CD4-positive, alpha-beta T cell (primary cell): ENCODE measurements around the gene TMEM200A. TPM values are rescaled to one million over a fixed set of nuclear protein-coding genes. Genes with fewer than 3 reads are reported as not detected.

Source experiments
- ATAC-seq: fragments of 200-7000 bp; cut with Tn5 transposase; one replicate; pipeline ENCODE4 v1.10.0; 2022; ENCODE audit warnings: mild to moderate bottlenecking; ENCODE audit not compliant: poor library complexity
- CTCF ChIA-PET: fragments of 350-600 bp; sonication (Branson Sonifier 250); formaldehyde crosslinking; loops from one replicate; lab custom pipeline; 2021; ENCODE audit warnings: antibody characterized with exemption, inconsistent platforms; lab: Charles Lee
- POLR2A ChIA-PET: fragments of 350-600 bp; sonication (Branson Sonifier 250); formaldehyde crosslinking; loops from one replicate; lab custom pipeline; 2021; ENCODE audit warnings: antibody characterized with exemption, inconsistent platforms; lab: Charles Lee
- DNase-seq, 14 experiments: peaks; one replicate each; pipeline ENCODE4 v3.0.0-alpha.2; 2013 to 2020; ENCODE audit warnings: mixed read lengths in 2 of 14
- H3K27ac ChIP-seq, 2 donors: one replicate each; pipeline versions ENCODE4 v1.5.1 to v1.7.0; 2013; ENCODE audit warnings: low read length in 2 of 2, low read depth in 1 of 2, mild to moderate bottlenecking in 1 of 2
- H3K27me3 ChIP-seq, 2 experiments: 1 replicate in 1 of 2; 2 replicates in 1 of 2; pipeline versions ENCODE4 v1.6.1 to v1.7.0; 2013; ENCODE audit warnings: low read length in 2 of 2, control low read depth in 1 of 2, mild to moderate bottlenecking in 1 of 2, moderate library complexity in 1 of 2; ENCODE audit not compliant: insufficient read depth in 2 of 2, control insufficient read depth in 1 of 2
- H3K36me3 ChIP-seq: one replicate; pipeline ENCODE4 v1.6.1; 2013; ENCODE audit warnings: low read length, control low read depth; ENCODE audit not compliant: insufficient read depth
- H3K4me1 ChIP-seq: one replicate; pipeline ENCODE4 v1.6.1; 2013; ENCODE audit warnings: low read length, control low read depth; ENCODE audit not compliant: insufficient read depth
- H3K4me3 ChIP-seq: one replicate; pipeline ENCODE4 v1.5.1; 2013; ENCODE audit warnings: mild to moderate bottlenecking, low read length, moderate library complexity
- H3K9me3 ChIP-seq, 2 experiments: 1 replicate in 1 of 2; 2 replicates in 1 of 2; pipeline versions ENCODE4 v1.6.1 to v1.7.0; 2013; ENCODE audit warnings: low read length in 2 of 2, mild to moderate bottlenecking in 2 of 2, control low read depth in 1 of 2, moderate library complexity in 1 of 2; ENCODE audit not compliant: control insufficient read depth in 1 of 2, insufficient read depth in 1 of 2
- H3K27ac Mint-ChIP-seq: one replicate; pipeline ENCODE4 v1.8.0; 2020; ENCODE audit warnings: mixed read lengths
- H3K27me3 Mint-ChIP-seq: one replicate; pipeline ENCODE4 v1.8.0; 2021; ENCODE audit warnings: mixed read lengths
- H3K36me3 Mint-ChIP-seq: one replicate; pipeline ENCODE4 v1.8.0; 2021; ENCODE audit warnings: low read depth, mixed read lengths
- H3K4me1 Mint-ChIP-seq: one replicate; pipeline ENCODE4 v1.8.0; 2021; ENCODE audit warnings: low read depth, mixed read lengths
- H3K4me3 Mint-ChIP-seq: one replicate; pipeline ENCODE4 v1.8.0; 2020; ENCODE audit warnings: mild to moderate bottlenecking, mixed read lengths
- H3K9me3 Mint-ChIP-seq: one replicate; pipeline ENCODE4 v1.8.0; 2020; ENCODE audit warnings: mixed read lengths
- CTCF ChIP-seq: fragments of 200-600 bp; IDR thresholded peaks from one replicate; pipeline ENCODE4 v1.8.0; 2022; ENCODE audit warnings: antibody characterized with exemption, mild to moderate bottlenecking
- intact Hi-C, 2 experiments: fragments of 100-400 bp; cut with DNase I in 1 of 2; cut with micrococcal nuclease in 1 of 2; formaldehyde crosslinking; loops; one replicate each; pipeline versions ENCODE4 v1.15.1 to v1.9.0; 2023 to 2025; cut with DNase I, micrococcal nuclease
- total RNA-seq, 174 experiments: library from RNA in 2 of 174; stranded (reverse) in 2 of 174; gene quantifications; one replicate each; pipeline ENCODE4 v1.2.3 and lab custom pipeline; 2021 to 2026

Gene TMEM200A
- total RNA-seq, 2 experiments from 2014 or later, result 0.30 to 0.34 TPM

GRCh38 chr6:130435181-130435580 is 69.4 kb downstream of the TMEM200A start:
- Histone ChIP-seq H3K27ac (no peak overlapping the region), H3K9me3 (no peaks in the 10 kb centered on the region), H3K36me3 (no peaks in the 10 kb centered on the region), H3K4me1 (no peaks in the 10 kb centered on the region), H3K27me3 (no peaks in the 10 kb centered on the region), H3K4me3 (no peak overlapping the region)
- TF ChIP-seq CTCF, result no peak
- ATAC-seq, result no peak
- no peak overlapping the region for H3K4me3 Mint-ChIP-seq
- H3K27me3 Mint-ChIP-seq, result no peaks in the 10 kb centered on the region
- H3K36me3 Mint-ChIP-seq, result no peaks in the 10 kb centered on the region
- no peaks in the 10 kb centered on the region for H3K4me1 Mint-ChIP-seq
- POLR2A ChIA-PET, result no interaction called here
- H3K9me3 Mint-ChIP-seq, result no peaks in the 10 kb centered on the region
- no peak for DNase-seq
- H3K27ac Mint-ChIP-seq, result no peak overlapping the region
- intact Hi-C loops, result no loop called here
- CTCF ChIA-PET, result no interaction called here

GRCh38 chr6:130437961-130438360 is 72.1 kb downstream of the TMEM200A start:
- intact Hi-C loops, result no loop called here
- ChIA-PET CTCF (no interaction called here), POLR2A (no interaction called here)
- no peak overlapping the region for H3K4me3 Mint-ChIP-seq
- H3K27me3 Mint-ChIP-seq, result no peaks in the 10 kb centered on the region
- H3K9me3 ChIP-seq, result no peaks in the 10 kb centered on the region
- H3K36me3 Mint-ChIP-seq, result no peaks in the 10 kb centered on the region
- TF ChIP-seq CTCF, result no peak
- H3K27ac Mint-ChIP-seq, result no peak overlapping the region
- no peaks in the 10 kb centered on the region for H3K4me1 ChIP-seq
- H3K9me3 Mint-ChIP-seq, result no peaks in the 10 kb centered on the region
- no peak for ATAC-seq
- no peak for DNase-seq
- H3K4me1 Mint-ChIP-seq, result no peaks in the 10 kb centered on the region
- no peaks in the 10 kb centered on the region for H3K27me3 ChIP-seq
- H3K4me3 ChIP-seq, result no peak overlapping the region
- no peak overlapping the region for H3K27ac ChIP-seq
- no peaks in the 10 kb centered on the region for H3K36me3 ChIP-seq

GRCh38 chr6:130447374-130447773 is 81.6 kb downstream of the TMEM200A start:
- Mint-ChIP-seq H3K4me3 (no peak overlapping the region), H3K4me1 (no peaks in the 10 kb centered on the region), H3K27me3 (no peaks in the 10 kb centered on the region), H3K27ac (no peak overlapping the region), H3K36me3 (no peaks in the 10 kb centered on the region), H3K9me3 (no peaks in the 10 kb centered on the region)
- Histone ChIP-seq H3K4me3 (no peak overlapping the region), H3K36me3 (no peaks in the 10 kb centered on the region), H3K27me3 (no peaks in the 10 kb centered on the region), H3K9me3 (no peaks in the 10 kb centered on the region), H3K27ac (no peak overlapping the region), H3K4me1 (no peaks in the 10 kb centered on the region)
- no peak for ATAC-seq
- intact Hi-C loops, result no loop called here
- no peak for TF ChIP-seq CTCF
- DNase-seq, result no peak
- POLR2A ChIA-PET, result no interaction called here
- CTCF ChIA-PET, result no interaction called here
